B cell (primary cell): ENCODE data around the gene SLC9A9.

Experiments used
- CTCF ChIP-seq: fragments of 200-600 bp; IDR thresholded peaks from one replicate; pipeline ENCODE4 v1.8.0; 2022; ENCODE audit warnings: antibody characterized with exemption, mild to moderate bottlenecking
- EZH2 ChIP-seq: IDR thresholded peaks from 2 replicates; pipeline ENCODE4 v1.6.1; 2012; ENCODE audit warnings: borderline replicate concordance, low read depth, mild to moderate bottlenecking, moderate library complexity, low read length; ENCODE audit not compliant: insufficient read depth, poor library complexity, severe bottlenecking

- TF ChIP-seq EZH2 (no peak), CTCF (no peak)
Measured at GRCh38 chr3:143428294-143428693, 420.0 kb downstream of the SLC9A9 start.
